ENCODE measurements around the gene G6PC1. TPM values are rescaled to one million over a fixed set of nuclear protein-coding genes. Genes with fewer than 3 reads are reported as not detected.
"Not testable (repeated sequence)": the region's sequence is repeated elsewhere in the genome, so short reads cannot be mapped to it uniquely, and the experiment has no call there.

The G6PC1 gene
- total and polyA plus RNA-seq, 2 experiments from 2014 or later, result not detected

GRCh38 chr17:42868338-42868737 is 32.3 kb upstream of the G6PC1 start:
- Histone ChIP-seq H3K27me3 (replicated peaks; ENCODE audit: insufficient read depth) (peaks cover 6% of the 10 kb centered on the region), H3K9ac (no peak overlapping the region), H3K9me2 (ENCODE audit: insufficient read depth) (no peaks in the 10 kb centered on the region), H3K27ac (no peak overlapping the region), H3K4me1 (ENCODE audit: insufficient read depth) (peaks cover 13% of the 10 kb centered on the region), H3K79me2 (ENCODE audit: insufficient read depth) (no peaks in the 10 kb centered on the region), H3K4me2 (ENCODE audit: unreplicated experiment) (no peak overlapping the region), H3K4me3 (no peak overlapping the region), H4K20me1 (ENCODE audit: insufficient read depth) (no peaks in the 10 kb centered on the region), H3F3A (ENCODE audit: insufficient read depth) (peaks cover 7% of the 10 kb centered on the region; the same call in 1 of the 2 replicates), H3K36me3 (ENCODE audit: low read depth) (no peaks in the 10 kb centered on the region), H3K9me3 (ENCODE audit: low read depth) (no peaks in the 10 kb centered on the region), H2AFZ (no peak overlapping the region)
- in situ Hi-C loops (cut with MboI), result no loop called here
- DNase-seq, result no peak
- 80 to 82% methylated on average over 12 of the region's 12 CpGs for WGBS, 2 experiments (ENCODE audit: low coverage in 1 of 2, low lambda C conversion rate in 2 of 2, missing lambda C conversion rate in 2 of 2)
- TF ChIP-seq EZH2 (IDR thresholded peaks at IDR 0.05; ENCODE audit: insufficient read depth, poor library complexity, severe bottlenecking) (no peak), EZH2phosphoT487 (IDR thresholded peaks at IDR 0.05; ENCODE audit: insufficient read depth, low read depth) (no peak)

GRCh38 chr17:42871647-42872046 is 29.0 kb upstream of the G6PC1 start:
- Histone ChIP-seq H3K9me2 (ENCODE audit: insufficient read depth) (no peaks in the 10 kb centered on the region), H3K9ac (no peak overlapping the region), H3K4me2 (ENCODE audit: unreplicated experiment) (no peak overlapping the region), H3K9me3 (ENCODE audit: low read depth) (no peaks in the 10 kb centered on the region), H4K20me1 (ENCODE audit: insufficient read depth) (no peaks in the 10 kb centered on the region), H2AFZ (no peak overlapping the region), H3K27ac (no peak overlapping the region), H3K4me3 (no peak overlapping the region), H3K4me1 (ENCODE audit: insufficient read depth) (no peaks in the 10 kb centered on the region), H3K79me2 (ENCODE audit: insufficient read depth) (no peaks in the 10 kb centered on the region), H3K27me3 (replicated peaks; ENCODE audit: insufficient read depth) (peaks cover 15% of the 10 kb centered on the region), H3F3A (ENCODE audit: insufficient read depth) (no peaks in the 10 kb centered on the region), H3K36me3 (ENCODE audit: low read depth) (no peaks in the 10 kb centered on the region)
- in situ Hi-C loops (cut with MboI), result no loop called here
- 71 to 75% methylated on average over 4 of the region's 4 CpGs for WGBS, 2 experiments (ENCODE audit: low coverage in 1 of 2, low lambda C conversion rate in 2 of 2, missing lambda C conversion rate in 2 of 2)
- TF ChIP-seq EZH2phosphoT487 (IDR thresholded peaks at IDR 0.05; ENCODE audit: insufficient read depth, low read depth) (no peak), EZH2 (IDR thresholded peaks at IDR 0.05; ENCODE audit: insufficient read depth, poor library complexity, severe bottlenecking) (no peak)
- no peak for DNase-seq

GRCh38 chr17:42872251-42872965 is 28.2 kb upstream of the G6PC1 start:
- TF ChIP-seq EZH2 (IDR thresholded peaks at IDR 0.05; ENCODE audit: insufficient read depth, poor library complexity, severe bottlenecking) (no peak), EZH2phosphoT487 (IDR thresholded peaks at IDR 0.05; ENCODE audit: insufficient read depth, low read depth) (no peak)
- Histone ChIP-seq H3K9me3 (ENCODE audit: low read depth) (no peaks in the 10 kb centered on the region), H3F3A (ENCODE audit: insufficient read depth) (no peaks in the 10 kb centered on the region), H3K27ac (no peak overlapping the region), H3K9me2 (ENCODE audit: insufficient read depth) (no peaks in the 10 kb centered on the region), H3K9ac (no peak overlapping the region), H3K4me3 (no peak overlapping the region), H4K20me1 (ENCODE audit: insufficient read depth) (no peaks in the 10 kb centered on the region), H3K4me2 (ENCODE audit: unreplicated experiment) (no peak overlapping the region), H2AFZ (no peak overlapping the region), H3K36me3 (ENCODE audit: low read depth) (no peaks in the 10 kb centered on the region), H3K27me3 (replicated peaks; ENCODE audit: insufficient read depth) (peaks cover 20% of the 10 kb centered on the region), H3K4me1 (ENCODE audit: insufficient read depth) (no peaks in the 10 kb centered on the region), H3K79me2 (ENCODE audit: insufficient read depth) (no peaks in the 10 kb centered on the region)
- no peak for DNase-seq
- WGBS, 2 experiments (ENCODE audit: low coverage in 1 of 2, low lambda C conversion rate in 2 of 2, missing lambda C conversion rate in 2 of 2), result 72 to 77% methylated on average over 13 of the region's 13 CpGs
- in situ Hi-C loops (cut with MboI), result no loop called here

GRCh38 chr17:42873315-42873714 is 27.3 kb upstream of the G6PC1 start:
- H3K9me2 ChIP-seq (ENCODE audit: insufficient read depth), result no peaks in the 10 kb centered on the region
- no peaks in the 10 kb centered on the region for H3K9me3 ChIP-seq (ENCODE audit: low read depth)
- no peaks in the 10 kb centered on the region for H4K20me1 ChIP-seq (ENCODE audit: insufficient read depth)
- H3K9ac ChIP-seq, result no peak overlapping the region
- H3K79me2 ChIP-seq (ENCODE audit: insufficient read depth), result no peaks in the 10 kb centered on the region
- H3K27me3 ChIP-seq (replicated peaks; ENCODE audit: insufficient read depth), result peaks cover 29% of the 10 kb centered on the region
- H3K4me3 ChIP-seq, result no peak overlapping the region
- H2AFZ ChIP-seq, result no peak overlapping the region
- H3K27ac ChIP-seq, result no peak overlapping the region
- 62 to 72% methylated on average over 6 of the region's 6 CpGs for WGBS, 2 experiments (ENCODE audit: low coverage in 1 of 2, low lambda C conversion rate in 2 of 2, missing lambda C conversion rate in 2 of 2)
- H3K36me3 ChIP-seq (ENCODE audit: low read depth), result no peaks in the 10 kb centered on the region
- H3K4me1 ChIP-seq (ENCODE audit: insufficient read depth), result no peaks in the 10 kb centered on the region
- in situ Hi-C loops (cut with MboI), result no loop called here
- no peaks in the 10 kb centered on the region for H3F3A ChIP-seq (ENCODE audit: insufficient read depth)
- no peak overlapping the region for H3K4me2 ChIP-seq (ENCODE audit: unreplicated experiment)
- DNase-seq, result no peak
- TF ChIP-seq EZH2 (IDR thresholded peaks at IDR 0.05; ENCODE audit: insufficient read depth, poor library complexity, severe bottlenecking), result no peak
- TF ChIP-seq EZH2phosphoT487 (IDR thresholded peaks at IDR 0.05; ENCODE audit: insufficient read depth, low read depth), result no peak

- WGBS, 2 experiments (ENCODE audit: low coverage in 1 of 2, low lambda C conversion rate in 2 of 2, missing lambda C conversion rate in 2 of 2), result 79% methylated on average over 3 to 7 of the region's 12 CpGs
- H3K27me3 ChIP-seq (replicated peaks; ENCODE audit: insufficient read depth), result peaks cover 34% of the 10 kb centered on the region
- H3F3A ChIP-seq (ENCODE audit: insufficient read depth); H3K9me3 ChIP-seq (ENCODE audit: low read depth); H4K20me1 ChIP-seq (ENCODE audit: insufficient read depth); H3K4me2 ChIP-seq (ENCODE audit: unreplicated experiment); in situ Hi-C loops (cut with MboI); DNase-seq; H3K9ac ChIP-seq; H3K4me1 ChIP-seq (ENCODE audit: insufficient read depth); H2AFZ ChIP-seq; H3K9me2 ChIP-seq (ENCODE audit: insufficient read depth); H3K27ac ChIP-seq; H3K36me3 ChIP-seq (ENCODE audit: low read depth); H3K4me3 ChIP-seq; H3K79me2 ChIP-seq (ENCODE audit: insufficient read depth): not testable (repeated sequence)
These were observed 26.5 kb upstream of the G6PC1 start for GRCh38 chr17:42873932-42874695.

All from GM23248 (cell line).